Inflammatory macrophage treated with lipopolysaccharide for 1 hour (primary cell): Measurements from ENCODE around the gene OR2M2.

Source experiments
- DNase-seq, 2 donors: peaks; one replicate each; pipeline ENCODE4 v3.0.0-alpha.2; 2020 to 2022

Gene OR2M2

DNA sequence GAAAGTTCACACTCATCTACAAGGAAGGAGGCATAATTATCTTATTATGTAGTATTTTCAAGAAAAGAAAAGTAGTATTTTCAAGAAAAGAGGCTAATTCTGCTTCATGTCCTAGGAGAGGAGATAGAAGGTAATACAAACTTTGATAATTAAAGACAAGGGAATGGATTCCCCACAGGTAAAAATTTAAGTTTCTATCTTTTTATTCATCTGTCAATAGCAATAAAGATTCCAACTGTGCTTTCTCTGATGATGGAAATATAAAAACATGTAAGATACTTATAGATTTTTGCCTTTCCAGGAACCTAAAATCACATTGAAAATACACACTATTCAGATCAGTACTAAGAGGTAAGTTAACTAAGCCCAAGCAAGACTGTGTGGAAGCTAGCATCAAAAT is at the start of gene OR2M2:
Gene OR2M2, plus strand, starts transcription at position 301 of the 400 bp plus-strand sequence. CDS start 5,165 bp downstream, outside the sequence.
- no peak for DNase-seq

DNA sequence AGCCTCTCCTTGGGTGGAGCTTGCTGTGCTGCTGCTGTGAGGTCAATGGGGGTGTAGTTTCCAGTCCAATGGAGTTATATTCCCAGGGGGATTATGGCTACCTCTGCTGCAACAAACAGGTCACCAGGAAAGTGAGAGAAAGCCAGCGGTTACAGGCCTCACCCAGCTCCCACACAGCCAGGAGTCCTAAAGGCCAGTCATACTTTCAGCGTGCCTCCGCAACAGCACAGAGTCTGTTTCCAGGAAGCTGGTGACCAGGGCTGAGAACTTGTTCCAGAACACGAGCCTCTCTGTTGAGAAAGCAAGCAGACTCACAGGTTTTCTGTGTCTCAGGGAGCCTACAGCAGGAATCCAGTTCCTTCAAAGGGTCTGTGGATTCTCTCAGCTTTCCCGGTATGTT is 47.0 kb upstream of the OR2M2 start:
- no peak for DNase-seq

GRCh38 chr1:248136811-248137210 is 37.8 kb upstream of the OR2M2 start:
- DNase-seq, result no peak

GRCh38 chr1:248140846-248141245 is 33.8 kb upstream of the OR2M2 start:
- no peak for DNase-seq

- no peak for DNase-seq
These were observed 31.3 kb upstream of the OR2M2 start for GRCh38 chr1:248143311-248143710.

GRCh38 chr1:248144513-248145198 is 30.0 kb upstream of the OR2M2 start, which contains the start of gene OR2M5:
OR2M5 (plus strand) TSS chr1:248145148; CDS start chr1:248145148, 0 bp downstream.
- DNase-seq, result no peak

GRCh38 chr1:248152056-248152827 is 22.4 kb upstream of the OR2M2 start:
- DNase-seq, result no peak

GRCh38 chr1:248155927-248156326 is 18.7 kb upstream of the OR2M2 start:
- DNase-seq, result no peak

GRCh38 chr1:248158758-248159157 is 15.9 kb upstream of the OR2M2 start:
- no peak for DNase-seq

GRCh38 chr1:248164031-248164430 is 10.6 kb upstream of the OR2M2 start:
- no peak for DNase-seq

GRCh38 chr1:248165186-248165585 is 9.4 kb upstream of the OR2M2 start:
- no peak for DNase-seq

DNA sequence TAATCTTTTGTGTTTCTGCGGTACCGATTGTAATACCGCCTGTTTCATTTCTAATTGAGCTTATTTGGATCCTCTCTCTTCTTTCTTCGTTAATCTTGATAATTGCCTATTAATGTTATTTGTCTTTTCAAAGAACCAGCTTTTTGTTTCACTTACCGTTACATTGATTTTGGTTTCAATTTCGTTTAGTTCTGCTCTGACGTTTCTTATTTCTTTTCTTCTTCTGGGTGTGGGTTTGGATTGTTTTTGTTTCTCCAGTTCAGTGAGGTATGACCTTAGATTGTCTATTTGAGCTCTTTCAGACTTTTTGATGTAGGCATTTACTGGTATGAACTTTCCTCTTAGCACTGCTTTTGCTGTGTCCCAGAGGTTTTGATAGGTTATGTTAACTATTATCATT is 9.4 kb downstream of the OR2M2 start:
- no peak for DNase-seq

GRCh38 chr1:248187363-248187762 is 12.7 kb downstream of the OR2M2 start:
- no peak for DNase-seq

GRCh38 chr1:248189026-248189425 is 14.4 kb downstream of the OR2M2 start:
- DNase-seq, result no peak

GRCh38 chr1:248194117-248194516 is 19.5 kb downstream of the OR2M2 start:
- DNase-seq, result no peak

DNA sequence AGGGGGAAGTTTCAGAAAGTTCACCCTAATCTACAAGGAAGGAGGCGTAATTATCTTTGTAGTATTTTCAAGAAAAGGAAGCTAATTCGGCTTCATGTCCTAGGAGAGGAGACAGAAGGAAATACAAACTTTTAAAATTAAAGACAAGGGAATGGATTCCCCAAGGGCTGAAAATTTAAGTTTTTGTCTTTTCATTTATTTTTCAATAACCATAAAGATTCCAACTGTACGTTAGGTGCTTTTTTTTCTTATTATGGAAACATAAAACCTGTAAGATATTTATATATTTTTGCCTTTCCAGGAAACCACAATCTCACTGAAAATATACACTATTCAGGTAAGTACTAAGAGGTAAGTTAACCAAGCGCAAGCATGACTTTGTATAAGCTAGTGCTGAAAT is 22.3 kb downstream of the OR2M2 start, which contains the start of gene OR2M3:
Gene OR2M3, plus strand, starts transcription at position 301 of the 400 bp plus-strand sequence. CDS start 5,803 bp downstream, outside the sequence.
- no peak for DNase-seq

DNA sequence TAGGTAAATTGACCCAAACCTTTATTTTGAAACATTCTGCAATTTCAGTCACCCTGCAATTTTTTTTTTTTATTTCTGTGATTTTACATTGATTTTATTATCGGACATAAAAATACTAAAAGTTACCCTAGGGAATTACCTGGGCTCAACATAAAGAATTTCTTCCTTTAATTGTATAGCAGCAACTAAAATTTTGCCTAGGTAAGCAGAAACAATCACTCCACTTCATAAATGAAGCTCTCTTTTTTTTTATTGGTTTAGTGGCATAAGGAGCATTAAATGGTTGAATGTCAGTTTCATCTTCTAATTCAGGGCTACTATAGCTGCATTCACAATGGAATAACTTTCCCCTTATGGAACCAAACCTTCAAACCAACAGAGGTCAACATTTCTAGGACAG is 41.3 kb downstream of the OR2M2 start:
- DNase-seq, result no peak

- DNase-seq, result no peak
These were observed 50.9 kb downstream of the OR2M2 start for GRCh38 chr1:248225537-248225936.

- DNase-seq, result no peak
These were observed 54.8 kb downstream of the OR2M2 start for GRCh38 chr1:248229360-248229908.
